Stimulated activated naive CD8-positive, alpha-beta T cell treated with anti-CD3 and anti-CD28 coated beads, Interleukin-15, Interleukin-2, amounts not matched to agents 100 ng/mL and 50 ng/mL, for 24 hours (primary cell): Measurements from ENCODE around the gene SPTBN5.

Experiments used
- H3K27ac Mint-ChIP-seq: one replicate; pipeline ENCODE4 v1.8.0; 2021; ENCODE audit warnings: mild to moderate bottlenecking, mixed read lengths
- H3K27me3 Mint-ChIP-seq: one replicate; pipeline ENCODE4 v1.8.0; 2021; ENCODE audit warnings: mixed read lengths
- H3K36me3 Mint-ChIP-seq: one replicate; pipeline ENCODE4 v1.8.0; 2021; ENCODE audit warnings: low read depth, mixed read lengths
- H3K4me1 Mint-ChIP-seq: one replicate; pipeline ENCODE4 v1.8.0; 2021; ENCODE audit warnings: low read depth, mixed read lengths
- H3K4me3 Mint-ChIP-seq: one replicate; pipeline ENCODE4 v1.8.0; 2021; ENCODE audit warnings: mild to moderate bottlenecking, mixed read lengths
- H3K9me3 Mint-ChIP-seq: one replicate; pipeline ENCODE4 v1.8.0; 2021; ENCODE audit warnings: mixed read lengths

The SPTBN5 gene

DNA sequence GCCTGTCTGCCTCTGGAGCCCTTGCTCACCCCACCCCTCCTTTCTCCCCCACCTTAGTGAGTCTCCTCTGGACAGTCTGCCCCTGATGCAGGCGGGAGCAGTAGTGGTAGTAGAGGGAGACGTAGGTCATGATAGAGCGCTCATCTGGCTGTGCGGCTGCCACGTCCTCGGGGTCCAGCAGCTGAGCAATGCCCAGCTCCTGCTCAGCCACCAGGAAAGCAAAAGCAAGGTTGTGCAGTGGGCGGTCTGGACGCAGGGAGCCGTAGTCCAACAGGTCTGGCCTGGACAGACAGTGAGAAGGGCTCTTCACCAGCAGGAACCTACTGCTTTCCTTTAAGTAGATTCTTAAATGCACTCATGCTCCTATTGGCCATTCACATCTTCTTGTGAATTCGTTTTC is 6.7 kb downstream of the SPTBN5 start:
- no peak overlapping the region for H3K27ac Mint-ChIP-seq
- no peaks in the 10 kb centered on the region for H3K27me3 Mint-ChIP-seq
- peaks cover 14% of the 10 kb centered on the region for H3K4me1 Mint-ChIP-seq
- H3K9me3 Mint-ChIP-seq, result no peaks in the 10 kb centered on the region
- no peak overlapping the region for H3K4me3 Mint-ChIP-seq
- no peaks in the 10 kb centered on the region for H3K36me3 Mint-ChIP-seq

DNA sequence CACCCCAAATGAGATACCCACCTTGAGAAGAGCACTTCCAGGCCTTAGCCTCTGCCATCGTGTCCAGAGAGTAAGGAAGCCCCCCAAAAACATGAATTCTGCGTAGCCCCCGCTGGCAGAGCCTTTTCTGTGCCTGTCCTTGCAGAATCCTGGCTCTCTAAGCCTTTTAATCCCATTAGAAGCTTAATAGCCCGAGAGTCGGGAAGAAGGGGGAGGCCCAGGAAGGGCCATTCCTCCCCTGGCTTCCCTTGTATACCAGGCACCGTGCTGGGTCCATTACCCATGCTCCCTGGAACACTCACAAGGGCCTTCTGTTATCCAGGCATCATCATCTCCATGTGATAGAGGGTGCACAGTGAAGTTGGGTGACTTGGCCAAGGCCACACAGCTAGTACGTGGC is 7.1 kb downstream of the SPTBN5 start:
- H3K27ac Mint-ChIP-seq, result no peak overlapping the region
- H3K4me3 Mint-ChIP-seq, result no peak overlapping the region
- H3K27me3 Mint-ChIP-seq, result no peaks in the 10 kb centered on the region
- H3K9me3 Mint-ChIP-seq, result no peaks in the 10 kb centered on the region
- H3K4me1 Mint-ChIP-seq, result peaks cover 14% of the 10 kb centered on the region
- H3K36me3 Mint-ChIP-seq, result no peaks in the 10 kb centered on the region

DNA sequence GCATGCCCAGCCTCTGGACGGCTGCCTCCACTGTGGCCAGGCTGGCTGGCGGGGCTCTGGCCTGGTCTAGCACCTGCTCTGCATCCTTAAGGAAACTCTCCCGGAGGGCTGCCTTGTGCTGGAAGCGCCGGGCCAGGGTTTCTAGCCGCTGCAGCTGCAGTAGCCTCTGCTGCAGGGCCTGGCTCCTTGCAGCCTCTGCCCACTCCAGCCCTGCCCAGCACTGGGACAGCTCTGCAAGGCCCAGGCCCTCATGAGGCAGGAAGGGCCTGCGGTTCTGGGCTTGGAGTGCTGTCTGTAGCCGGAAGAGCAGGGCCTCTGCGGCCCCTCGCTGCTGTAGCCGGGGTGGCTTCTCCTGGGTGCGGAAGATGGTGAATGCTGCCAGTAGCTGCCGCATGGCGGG is 8.0 kb downstream of the SPTBN5 start:
- Mint-ChIP-seq H3K27me3 (peaks cover 8% of the 10 kb centered on the region), H3K36me3 (no peaks in the 10 kb centered on the region), H3K9me3 (no peaks in the 10 kb centered on the region), H3K4me3 (no peak overlapping the region), H3K27ac (no peak overlapping the region), H3K4me1 (peaks cover 22% of the 10 kb centered on the region)

DNA sequence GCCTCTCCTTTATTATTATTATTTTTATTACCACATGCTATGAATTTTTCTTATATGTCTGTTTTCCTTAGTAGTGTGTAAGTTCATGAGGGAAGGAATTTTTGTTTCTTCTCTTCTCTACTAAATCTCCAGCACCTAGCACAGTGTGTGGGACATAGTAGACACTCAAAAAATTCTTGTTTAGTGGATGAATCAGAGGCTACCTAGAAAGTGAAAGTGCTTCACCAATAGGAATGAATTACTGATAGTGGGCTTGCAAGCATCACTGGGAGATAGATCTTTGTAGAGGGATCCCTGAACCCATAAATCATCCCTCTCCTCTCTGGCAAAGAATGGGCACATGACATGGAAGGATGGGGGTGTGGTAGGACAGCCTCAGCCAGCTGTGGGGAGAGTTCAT is 8.5 kb downstream of the SPTBN5 start:
- peaks cover 22% of the 10 kb centered on the region for H3K4me1 Mint-ChIP-seq
- no peak overlapping the region for H3K4me3 Mint-ChIP-seq
- no peak overlapping the region for H3K27ac Mint-ChIP-seq
- H3K36me3 Mint-ChIP-seq, result no peaks in the 10 kb centered on the region
- peaks cover 12% of the 10 kb centered on the region for H3K27me3 Mint-ChIP-seq
- no peaks in the 10 kb centered on the region for H3K9me3 Mint-ChIP-seq

DNA sequence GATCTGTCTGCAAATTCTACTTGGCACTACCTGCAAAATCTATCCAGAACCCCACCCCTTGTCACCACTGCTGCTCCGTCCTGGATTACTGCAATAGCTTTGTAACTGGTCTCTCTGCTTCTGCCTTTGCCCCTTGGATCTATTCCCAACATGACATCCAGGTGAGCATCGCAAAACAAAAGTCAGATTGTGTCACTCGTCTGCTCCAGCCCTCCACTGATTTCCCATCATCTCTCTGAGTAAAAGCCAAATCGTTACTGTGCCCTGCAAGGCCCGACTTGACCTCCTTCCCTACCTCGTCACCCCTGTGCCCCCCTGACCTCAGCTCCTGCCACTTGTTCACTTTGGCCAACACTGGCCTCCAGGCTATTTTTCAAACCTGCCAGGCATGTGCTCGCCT is 9.4 kb downstream of the SPTBN5 start:
- Mint-ChIP-seq H3K4me1 (peaks cover 22% of the 10 kb centered on the region), H3K27me3 (peaks cover 16% of the 10 kb centered on the region), H3K27ac (no peak overlapping the region), H3K4me3 (no peak overlapping the region), H3K36me3 (no peaks in the 10 kb centered on the region), H3K9me3 (no peaks in the 10 kb centered on the region)

DNA sequence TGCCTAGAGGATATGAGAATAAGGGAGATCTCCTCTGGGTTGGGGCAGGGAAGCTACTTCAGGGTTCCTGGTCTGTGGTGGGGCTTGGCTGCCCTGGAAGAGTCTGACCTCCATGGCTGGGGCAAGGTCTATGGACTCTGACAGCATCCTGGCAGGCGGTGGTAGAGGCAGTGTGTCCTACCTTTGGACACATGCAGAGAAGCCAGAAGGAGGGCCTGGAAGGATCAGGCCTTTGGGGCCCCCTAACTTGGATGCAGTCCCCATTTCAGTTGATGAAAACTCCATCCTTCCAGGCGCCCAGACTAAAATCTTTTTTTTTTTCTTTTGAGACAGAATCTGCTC is 10.4 kb downstream of the SPTBN5 start:
- no peaks in the 10 kb centered on the region for H3K36me3 Mint-ChIP-seq
- H3K9me3 Mint-ChIP-seq, result no peaks in the 10 kb centered on the region
- peaks cover 16% of the 10 kb centered on the region for H3K4me1 Mint-ChIP-seq
- peaks cover 16% of the 10 kb centered on the region for H3K27me3 Mint-ChIP-seq
- no peak overlapping the region for H3K27ac Mint-ChIP-seq
- H3K4me3 Mint-ChIP-seq, result no peak overlapping the region

DNA sequence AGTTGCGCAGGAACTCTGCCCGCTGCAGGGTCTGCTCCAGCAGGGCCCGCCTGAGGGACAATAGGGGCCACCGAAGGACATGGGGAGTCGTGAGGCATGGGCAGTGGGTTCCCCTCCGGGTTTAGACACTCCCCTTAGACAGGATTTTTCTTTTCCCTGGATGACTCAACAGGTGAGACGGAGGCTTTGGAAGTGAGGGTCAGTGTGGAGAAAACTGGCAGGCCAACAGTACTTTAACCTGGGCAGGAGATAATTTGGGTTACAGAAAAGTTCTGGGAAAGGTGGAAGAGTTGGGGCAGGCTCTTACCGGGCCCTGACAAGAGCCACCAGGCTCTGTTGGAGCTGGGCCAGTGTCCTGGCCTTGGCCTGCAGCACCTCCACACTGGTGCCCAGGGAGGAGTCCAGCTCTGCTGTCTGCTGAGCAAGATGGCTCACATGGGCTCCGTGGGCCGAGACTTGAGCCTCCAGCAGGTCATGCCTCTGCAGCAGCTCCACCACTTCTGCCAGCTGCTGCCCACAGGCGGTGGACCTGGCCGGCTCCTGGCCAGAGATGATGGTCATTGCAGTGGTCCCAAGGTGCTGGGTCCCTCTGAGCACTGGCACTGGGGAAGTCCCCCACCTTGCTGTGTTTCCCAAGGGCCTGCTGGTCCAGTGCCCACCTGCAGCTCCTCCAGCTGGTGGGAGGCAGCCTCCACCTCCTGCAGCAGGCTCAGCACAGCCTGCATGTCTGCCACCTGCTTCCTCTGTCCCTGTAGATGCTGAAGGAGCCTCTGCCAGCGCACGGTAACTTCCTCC is 11.0 kb downstream of the SPTBN5 start:
- H3K27ac Mint-ChIP-seq, result no peak overlapping the region
- no peak overlapping the region for H3K4me3 Mint-ChIP-seq
- peaks cover 14% of the 10 kb centered on the region for H3K4me1 Mint-ChIP-seq
- no peaks in the 10 kb centered on the region for H3K9me3 Mint-ChIP-seq
- H3K27me3 Mint-ChIP-seq, result peaks cover 16% of the 10 kb centered on the region
- H3K36me3 Mint-ChIP-seq, result no peaks in the 10 kb centered on the region

DNA sequence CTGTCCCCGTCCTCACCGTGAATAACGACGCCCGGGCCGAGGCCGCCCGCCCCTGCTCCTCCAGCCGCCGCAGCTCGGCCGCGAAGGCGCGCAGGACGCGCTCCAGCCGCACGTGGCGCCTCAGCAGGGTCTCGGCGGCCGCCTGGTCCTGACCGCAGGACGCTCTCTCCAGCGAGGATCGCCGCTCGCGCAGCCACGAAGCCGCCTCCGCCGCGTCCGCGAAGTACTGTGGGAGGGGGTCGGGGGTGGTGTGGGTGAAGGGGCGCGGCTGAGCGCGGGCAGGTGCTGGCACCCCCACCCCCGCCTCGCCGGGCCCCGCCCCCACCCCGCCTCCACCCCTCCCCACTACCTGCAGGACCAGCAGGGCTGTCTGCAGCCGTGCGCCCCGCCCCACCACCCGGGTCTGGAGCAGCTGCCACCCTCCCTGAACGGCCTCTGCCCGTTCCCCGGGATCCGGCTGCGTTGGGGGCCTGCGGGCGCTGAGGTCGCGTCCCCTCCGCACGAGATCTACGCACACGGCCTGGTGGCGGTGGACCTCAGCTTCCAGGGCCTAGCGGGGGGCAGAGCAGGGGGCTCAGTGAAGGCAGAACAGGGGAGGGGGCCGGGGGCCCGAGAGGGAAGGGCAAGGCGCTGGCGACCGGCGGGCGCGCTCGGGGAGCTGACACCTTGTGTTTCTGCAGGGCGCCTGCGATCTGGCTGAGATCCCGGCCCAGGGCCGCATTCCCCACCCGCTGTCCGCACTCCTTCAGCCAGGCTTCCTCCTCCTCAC is 11.7 kb downstream of the SPTBN5 start:
- Mint-ChIP-seq H3K4me3 (no peak overlapping the region), H3K27ac (no peak overlapping the region), H3K36me3 (no peaks in the 10 kb centered on the region), H3K4me1 (peaks cover 11% of the 10 kb centered on the region), H3K27me3 (peaks cover 16% of the 10 kb centered on the region), H3K9me3 (no peaks in the 10 kb centered on the region)

DNA sequence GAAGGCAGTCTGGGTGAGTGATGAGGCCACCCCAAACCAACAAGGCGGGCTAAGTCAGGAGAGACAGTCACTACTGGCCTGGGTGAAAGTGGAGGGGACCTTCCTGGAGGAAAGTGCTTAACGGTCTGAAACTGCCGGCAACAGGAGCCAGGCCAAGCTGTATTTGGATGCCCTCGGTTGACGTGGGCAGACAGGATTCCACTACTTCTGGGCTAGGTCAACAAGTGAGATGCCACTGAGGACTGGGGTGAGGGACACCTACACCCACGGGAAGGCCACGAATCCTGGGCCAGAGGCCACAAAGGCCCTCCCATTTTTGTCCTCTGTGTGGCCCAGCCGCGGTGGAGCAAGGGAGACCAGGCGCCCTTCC is 12.3 kb downstream of the SPTBN5 start:
- peak overlapping the region; percentile 52 for H3K4me3 Mint-ChIP-seq
- no peaks in the 10 kb centered on the region for H3K9me3 Mint-ChIP-seq
- H3K27ac Mint-ChIP-seq, result no peak overlapping the region
- H3K27me3 Mint-ChIP-seq, result peaks cover 16% of the 10 kb centered on the region
- H3K36me3 Mint-ChIP-seq, result no peaks in the 10 kb centered on the region
- H3K4me1 Mint-ChIP-seq, result peaks cover 11% of the 10 kb centered on the region

DNA sequence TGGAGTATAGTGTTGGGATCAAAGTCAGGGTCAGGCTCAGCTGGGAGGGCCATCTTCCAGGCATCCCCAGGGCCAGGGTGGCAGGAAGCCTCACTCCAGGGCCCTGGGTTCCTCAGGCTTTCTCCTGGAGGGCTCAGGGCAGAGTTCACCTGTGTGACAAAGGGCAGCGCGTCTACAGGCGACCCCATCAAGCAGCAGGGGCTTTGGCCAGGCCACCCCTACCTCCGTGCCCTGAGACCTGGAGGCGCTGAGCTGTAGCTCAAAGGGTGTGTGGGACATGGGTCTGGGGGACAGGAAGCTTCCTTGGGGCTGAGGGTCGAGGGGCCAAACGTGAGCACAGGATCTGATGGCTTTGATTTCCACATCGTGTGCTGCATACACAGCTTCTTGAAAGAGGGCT is 12.8 kb downstream of the SPTBN5 start:
- Mint-ChIP-seq H3K9me3 (no peaks in the 10 kb centered on the region), H3K27me3 (peaks cover 16% of the 10 kb centered on the region), H3K36me3 (no peaks in the 10 kb centered on the region), H3K4me1 (peaks cover 11% of the 10 kb centered on the region), H3K4me3 (peak overlapping the region; percentile 52), H3K27ac (no peak overlapping the region)

DNA sequence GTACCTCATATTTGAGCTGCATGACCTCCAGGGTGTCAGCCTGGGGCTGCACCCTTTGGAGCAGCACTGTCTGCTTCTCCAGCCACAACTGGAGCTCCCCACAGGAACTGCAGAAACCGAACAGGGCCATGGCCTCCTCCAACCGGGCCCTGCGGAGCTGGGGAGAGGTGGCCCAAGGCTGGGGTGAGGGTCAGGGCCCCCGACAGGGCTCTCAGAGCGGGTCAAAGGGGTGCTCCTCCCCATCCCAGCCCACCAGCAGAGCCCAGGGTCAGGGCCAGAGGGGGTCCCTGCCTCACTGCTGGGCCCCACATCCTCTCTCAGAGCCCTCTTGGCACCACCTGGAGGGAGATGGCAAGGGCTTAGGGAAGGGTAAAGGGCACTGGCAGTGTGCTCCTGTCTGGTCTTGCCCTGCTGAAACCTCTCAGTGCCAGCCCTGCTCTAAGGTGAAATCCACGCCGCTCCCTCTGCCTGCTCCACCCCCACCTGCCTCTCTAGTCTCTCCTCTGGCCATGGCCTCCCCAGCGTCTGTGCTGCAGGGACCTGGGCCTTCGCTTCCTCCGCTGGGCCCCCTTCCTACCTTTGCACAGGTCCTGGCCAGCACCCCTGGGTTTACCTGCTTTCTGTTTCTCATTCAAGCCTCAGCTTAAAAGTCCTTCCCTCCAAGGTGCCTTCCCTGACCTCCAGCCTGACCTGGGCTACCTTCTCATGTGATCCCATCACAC is 13.5 kb downstream of the SPTBN5 start:
- no peak overlapping the region for H3K27ac Mint-ChIP-seq
- H3K4me3 Mint-ChIP-seq, result no peak overlapping the region
- no peaks in the 10 kb centered on the region for H3K36me3 Mint-ChIP-seq
- H3K9me3 Mint-ChIP-seq, result no peaks in the 10 kb centered on the region
- peaks cover 8% of the 10 kb centered on the region for H3K4me1 Mint-ChIP-seq
- H3K27me3 Mint-ChIP-seq, result peaks cover 16% of the 10 kb centered on the region

DNA sequence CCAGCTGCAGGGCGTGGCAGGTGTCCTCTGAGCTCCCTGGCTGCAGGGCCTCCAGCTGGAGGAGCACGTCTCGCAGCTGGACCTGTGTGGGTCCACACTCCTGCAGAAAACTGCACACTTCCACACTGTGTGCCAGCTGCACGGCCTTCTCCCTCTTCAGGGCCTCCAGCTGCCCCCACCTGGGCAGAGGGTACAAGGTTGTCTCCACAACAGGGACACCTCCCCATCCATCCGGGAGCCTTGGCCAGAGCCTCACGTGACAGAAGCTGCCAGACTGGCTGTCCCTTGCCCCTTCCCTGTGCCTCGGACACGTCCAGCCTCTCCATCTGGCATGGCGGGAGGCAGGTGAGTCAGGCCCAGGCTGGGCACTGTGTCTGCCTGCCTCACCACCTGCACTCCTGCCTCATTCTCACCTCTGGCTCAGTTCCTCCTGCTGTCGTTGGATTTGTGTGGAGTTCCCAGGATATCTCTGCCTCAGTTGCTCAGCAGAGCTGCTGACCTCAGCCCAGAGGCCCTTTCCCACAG is 14.5 kb downstream of the SPTBN5 start:
- Mint-ChIP-seq H3K4me3 (no peak overlapping the region), H3K27ac (no peak overlapping the region), H3K27me3 (peaks cover 16% of the 10 kb centered on the region), H3K4me1 (peaks cover 7% of the 10 kb centered on the region), H3K9me3 (no peaks in the 10 kb centered on the region), H3K36me3 (no peaks in the 10 kb centered on the region)

DNA sequence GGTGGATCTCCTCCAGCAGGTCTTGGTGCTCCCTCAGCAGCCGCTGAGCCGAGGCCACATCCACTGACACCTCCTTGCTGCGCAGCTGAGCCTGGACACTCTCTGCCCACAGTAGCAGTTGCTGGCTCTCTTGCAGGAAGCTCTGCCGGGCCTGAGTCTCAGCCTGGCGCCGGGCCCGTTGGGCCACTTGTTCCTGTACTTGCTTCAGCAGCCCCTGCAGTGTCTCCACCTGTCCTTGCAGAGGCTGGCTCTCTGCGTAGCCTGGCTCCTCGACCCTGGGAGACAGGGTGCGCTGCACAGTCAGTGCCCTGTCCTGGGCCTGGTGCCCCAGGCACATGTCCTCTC is 15.5 kb downstream of the SPTBN5 start:
- H3K9me3 Mint-ChIP-seq, result no peaks in the 10 kb centered on the region
- H3K4me3 Mint-ChIP-seq, result no peak overlapping the region
- no peak overlapping the region for H3K27ac Mint-ChIP-seq
- H3K27me3 Mint-ChIP-seq, result peaks cover 16% of the 10 kb centered on the region
- H3K4me1 Mint-ChIP-seq, result peaks cover 7% of the 10 kb centered on the region
- H3K36me3 Mint-ChIP-seq, result no peaks in the 10 kb centered on the region

DNA sequence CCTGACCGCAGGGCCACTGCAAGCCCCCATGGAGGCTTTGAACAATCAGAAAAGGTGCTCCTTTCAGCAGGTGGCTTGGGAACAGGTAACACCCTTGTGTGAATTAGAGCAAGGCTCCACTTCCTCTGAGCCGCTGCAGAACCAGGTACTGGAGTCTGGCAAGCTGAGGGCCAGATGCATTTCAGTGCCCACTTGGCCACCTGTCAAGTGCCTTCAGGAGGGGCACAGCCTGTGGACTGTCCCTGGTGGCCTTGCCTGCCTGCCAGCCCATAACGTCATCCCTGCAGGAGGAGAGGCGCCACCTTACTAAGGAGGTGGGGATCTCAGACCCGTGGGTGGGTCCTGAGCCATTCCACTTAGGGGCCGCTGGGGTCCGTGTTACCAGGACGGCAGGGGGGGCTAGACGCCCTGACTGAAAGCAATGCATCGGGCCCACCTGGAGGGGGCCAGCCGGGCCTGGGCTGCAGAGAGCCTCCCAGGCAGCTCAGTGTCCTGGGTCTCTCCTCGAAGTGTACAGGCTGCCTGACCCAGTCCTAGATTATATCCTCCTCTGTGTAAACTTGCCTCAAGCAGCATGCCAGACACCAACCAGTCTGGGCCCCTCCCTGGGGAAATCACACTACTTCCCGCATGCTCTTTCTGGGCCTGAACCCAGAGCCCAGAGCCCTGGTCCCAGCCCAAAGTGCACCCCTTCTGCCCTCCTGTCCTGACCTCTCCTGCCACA is 16.1 kb downstream of the SPTBN5 start:
- Mint-ChIP-seq H3K9me3 (no peaks in the 10 kb centered on the region), H3K27me3 (peaks cover 16% of the 10 kb centered on the region), H3K4me3 (no peak overlapping the region), H3K27ac (no peak overlapping the region), H3K36me3 (no peaks in the 10 kb centered on the region), H3K4me1 (peaks cover 7% of the 10 kb centered on the region)

DNA sequence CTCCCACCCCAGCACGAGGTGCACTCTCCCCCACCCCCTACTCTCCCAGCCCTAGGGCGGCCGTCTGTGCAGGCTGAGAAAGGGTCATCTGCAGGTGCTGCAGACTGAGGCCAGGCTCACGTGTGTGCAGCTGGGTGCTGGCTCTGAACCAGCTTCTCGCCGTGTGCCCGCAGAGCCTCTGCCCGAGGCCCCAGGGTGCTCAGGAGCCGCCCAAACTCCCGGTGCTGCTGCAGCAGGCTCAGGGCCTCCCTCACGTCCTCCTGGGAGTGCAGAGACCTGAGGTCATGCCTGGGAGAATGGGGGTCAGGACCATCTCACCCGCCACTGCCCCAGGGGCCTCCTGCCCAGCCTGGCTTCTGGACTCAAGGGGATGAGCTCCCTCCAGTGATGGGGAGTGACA is 17.2 kb downstream of the SPTBN5 start:
- no peak overlapping the region for H3K27ac Mint-ChIP-seq
- peaks cover 16% of the 10 kb centered on the region for H3K27me3 Mint-ChIP-seq
- H3K4me1 Mint-ChIP-seq, result peaks cover 7% of the 10 kb centered on the region
- H3K9me3 Mint-ChIP-seq, result no peaks in the 10 kb centered on the region
- H3K36me3 Mint-ChIP-seq, result no peaks in the 10 kb centered on the region
- no peak overlapping the region for H3K4me3 Mint-ChIP-seq
